ENCODE measurements around the gene HMOX2.

DNA sequence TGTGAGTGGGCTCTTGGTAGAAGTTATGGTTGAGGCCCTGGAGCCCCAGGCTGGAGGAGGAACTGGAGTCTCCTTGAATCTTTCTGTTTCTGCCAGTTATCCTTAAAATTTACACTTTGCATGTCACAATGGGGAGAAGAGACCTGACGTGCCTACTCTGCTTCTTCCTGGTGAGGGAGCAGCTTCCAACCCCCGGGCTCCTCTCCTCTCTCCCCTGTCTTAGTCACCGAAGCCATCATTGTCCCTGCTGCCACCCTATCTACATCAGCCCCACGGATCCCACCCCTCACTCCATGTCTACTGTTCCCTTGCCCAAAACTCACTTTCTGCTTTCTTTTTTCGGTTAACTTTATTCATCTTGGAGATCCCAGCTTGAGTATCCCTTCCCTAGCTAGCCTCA, 32.9 kb upstream of the HMOX2 start:
- TF ChIP-seq, protein P1, sequence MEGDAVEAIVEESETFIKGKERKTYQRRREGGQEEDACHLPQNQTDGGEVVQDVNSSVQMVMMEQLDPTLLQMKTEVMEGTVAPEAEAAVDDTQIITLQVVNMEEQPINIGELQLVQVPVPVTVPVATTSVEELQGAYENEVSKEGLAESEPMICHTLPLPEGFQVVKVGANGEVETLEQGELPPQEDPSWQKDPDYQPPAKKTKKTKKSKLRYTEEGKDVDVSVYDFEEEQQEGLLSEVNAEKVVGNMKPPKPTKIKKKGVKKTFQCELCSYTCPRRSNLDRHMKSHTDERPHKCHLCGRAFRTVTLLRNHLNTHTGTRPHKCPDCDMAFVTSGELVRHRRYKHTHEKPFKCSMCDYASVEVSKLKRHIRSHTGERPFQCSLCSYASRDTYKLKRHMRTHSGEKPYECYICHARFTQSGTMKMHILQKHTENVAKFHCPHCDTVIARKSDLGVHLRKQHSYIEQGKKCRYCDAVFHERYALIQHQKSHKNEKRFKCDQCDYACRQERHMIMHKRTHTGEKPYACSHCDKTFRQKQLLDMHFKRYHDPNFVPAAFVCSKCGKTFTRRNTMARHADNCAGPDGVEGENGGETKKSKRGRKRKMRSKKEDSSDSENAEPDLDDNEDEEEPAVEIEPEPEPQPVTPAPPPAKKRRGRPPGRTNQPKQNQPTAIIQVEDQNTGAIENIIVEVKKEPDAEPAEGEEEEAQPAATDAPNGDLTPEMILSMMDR (IDR thresholded peaks at IDR 0.05) = no peak
- TF ChIP-seq POLR2A (IDR thresholded peaks at IDR 0.05) = no peak
